COR-L47 (cell line): ENCODE data around the gene FAM72B.
"Not testable (repeated sequence)": the region's sequence is repeated elsewhere in the genome, so short reads cannot be mapped to it uniquely, and the experiment has no call there.

ENCODE experiments used
- DNase-seq: peaks from one replicate; lab custom pipeline; 2025; lab: John Stamatoyannopoulos, UW

The FAM72B gene

DNA sequence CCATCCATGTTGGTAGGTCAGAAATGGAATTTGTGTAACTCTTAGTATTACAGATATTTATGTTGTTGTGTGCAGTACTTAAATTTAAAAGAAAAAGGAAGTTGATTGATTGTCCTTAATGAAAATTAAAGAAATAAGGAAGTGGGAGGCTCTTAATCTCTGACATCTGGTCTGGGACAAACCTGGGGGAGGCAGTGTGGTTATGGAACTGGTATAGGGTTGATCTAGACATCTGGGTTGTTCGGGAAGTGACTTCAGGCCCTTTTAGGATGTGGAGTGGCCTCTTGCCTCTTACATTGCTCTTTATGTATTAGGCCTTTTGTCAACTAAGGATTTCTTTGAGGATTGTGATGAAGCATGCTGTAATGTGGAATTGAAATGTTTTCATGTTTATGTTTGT, 16.1 kb upstream of the FAM72B start:
- DNase-seq, result not testable (repeated sequence)

- DNase-seq, result not testable (repeated sequence)
Observed at GRCh38 chr1:121199763-121200162, 15.6 kb upstream of the FAM72B start.

DNA sequence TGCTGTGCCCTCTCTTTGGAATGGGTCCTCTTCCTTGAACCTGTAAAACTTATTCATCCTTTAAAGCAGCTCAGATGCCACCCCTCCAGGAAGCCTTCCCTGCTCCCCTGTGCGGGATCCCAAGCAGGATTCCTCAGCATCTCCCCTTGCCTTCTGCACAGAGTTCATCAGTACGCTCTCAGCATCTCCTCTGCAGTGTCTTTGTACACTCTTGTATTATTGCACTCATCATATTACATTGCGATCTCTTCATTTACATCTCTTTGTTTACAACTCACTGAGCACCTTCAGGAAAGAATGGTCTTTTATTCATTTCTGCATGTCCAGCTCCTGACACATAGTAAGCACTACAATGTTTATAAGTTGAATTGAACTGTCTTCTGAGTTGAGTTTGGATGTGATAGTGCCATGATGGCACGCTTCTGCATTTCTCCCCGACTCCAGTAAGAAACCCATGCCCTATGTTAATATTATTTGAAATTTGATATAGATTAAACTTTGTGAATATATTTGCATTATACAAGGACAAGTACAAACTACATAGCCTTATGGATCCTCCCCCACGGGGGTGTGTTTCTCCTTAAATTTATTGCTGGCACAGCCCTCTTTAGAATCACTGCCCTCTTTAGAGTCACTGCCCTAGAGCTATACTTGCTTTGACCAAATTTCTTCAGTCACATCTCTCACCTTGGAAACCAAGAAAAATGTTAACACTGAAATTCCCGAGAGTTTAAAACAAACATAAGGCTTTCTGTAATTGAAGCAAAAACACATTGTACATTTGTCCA, 13.1 kb upstream of the FAM72B start:
- DNase-seq, result not testable (repeated sequence)

DNA sequence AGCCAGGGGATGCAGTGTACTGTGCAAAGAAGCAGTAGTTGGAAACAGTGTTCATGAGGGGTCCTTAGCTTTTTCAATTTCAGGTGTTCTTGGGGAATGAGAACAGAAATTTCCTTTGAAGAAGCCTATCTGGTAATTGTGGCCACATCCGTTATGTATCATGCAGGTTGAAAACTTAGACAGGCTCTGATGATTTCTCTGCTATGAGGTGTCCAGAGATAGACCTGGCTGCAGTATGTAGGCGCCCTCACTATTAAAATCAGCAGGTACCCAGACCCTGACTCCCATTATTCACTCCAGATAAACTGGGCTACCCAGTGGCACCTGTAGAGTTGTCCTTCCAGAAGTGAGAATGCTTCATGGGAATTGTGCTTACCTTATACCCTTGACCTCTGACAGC, 8.4 kb upstream of the FAM72B start:
- DNase-seq, result not testable (repeated sequence)

DNA sequence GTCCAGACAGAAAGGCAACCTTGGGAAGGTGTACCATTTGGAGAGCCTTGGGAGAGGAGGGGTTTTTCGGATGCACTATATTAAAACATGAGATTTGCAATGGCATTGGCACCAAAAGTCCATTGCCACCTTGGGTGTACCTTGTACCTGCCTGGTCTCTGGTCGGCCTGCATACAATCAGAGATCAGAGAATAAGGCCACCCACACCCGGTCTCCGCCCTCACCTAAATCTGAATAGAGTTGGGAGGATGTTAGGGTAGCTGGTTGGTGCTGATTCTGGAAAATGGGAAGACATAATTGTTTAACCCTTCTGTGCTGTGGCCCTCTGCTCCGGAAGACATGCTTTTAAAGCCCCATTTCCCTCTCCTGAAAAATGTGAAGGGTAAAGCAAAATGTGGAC, 3.8 kb upstream of the FAM72B start:
- not testable (repeated sequence) for DNase-seq

- not testable (repeated sequence) for DNase-seq
Observed at GRCh38 chr1:121186191-121186590, 2.1 kb upstream of the FAM72B start.

DNA sequence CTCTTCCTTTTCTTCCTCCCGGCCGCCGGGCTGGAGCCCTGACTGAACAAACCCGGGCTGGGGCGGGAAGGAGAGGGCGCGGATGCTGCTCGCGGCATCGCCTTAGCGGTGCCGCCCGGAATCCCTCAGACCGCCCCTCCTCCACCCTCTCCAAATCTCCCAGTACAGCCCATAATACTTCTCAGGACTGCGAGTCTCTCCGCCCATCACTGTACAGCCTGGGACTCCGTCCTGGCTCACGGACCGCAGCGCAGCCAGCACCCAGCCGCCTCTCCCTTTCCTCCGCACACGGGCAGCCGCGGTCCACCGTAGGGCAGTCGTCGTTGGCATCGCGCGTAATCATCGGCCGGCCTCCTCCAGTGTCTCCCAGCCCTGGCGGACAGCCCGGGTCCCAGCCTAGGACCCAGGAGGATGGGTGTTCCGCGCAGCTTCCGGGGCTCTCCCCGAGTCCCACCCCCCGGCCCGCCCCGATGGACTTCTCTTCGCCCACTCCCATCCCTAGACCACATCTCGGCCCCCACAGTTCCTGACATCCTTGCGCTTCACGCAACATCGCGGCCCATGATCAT, 1.1 kb upstream of the FAM72B start:
- DNase-seq, result not testable (repeated sequence)

GRCh38 chr1:121183867-121184266, 273 bp downstream of the FAM72B start:
- not testable (repeated sequence) for DNase-seq

- DNase-seq, result not testable (repeated sequence)
Observed at GRCh38 chr1:121178197-121178596, 5.9 kb downstream of the FAM72B start.

DNA sequence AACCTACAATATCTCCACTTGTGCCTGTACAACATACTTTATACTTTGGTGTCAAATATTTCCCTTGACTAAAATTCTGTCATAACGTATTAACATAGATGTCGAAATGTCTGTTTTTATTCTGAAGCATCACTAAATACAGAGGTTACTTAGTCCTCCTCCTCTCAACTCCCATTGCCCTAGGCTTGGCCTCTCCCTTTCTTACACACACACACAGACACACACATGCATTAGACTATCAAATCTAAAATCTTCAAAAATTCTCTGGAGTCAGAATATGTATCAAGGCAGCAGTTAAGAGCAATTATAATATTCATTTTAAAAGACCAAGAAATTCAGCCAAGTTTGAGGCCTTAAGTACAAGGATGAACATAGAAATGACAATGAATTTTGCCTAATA, 7.5 kb downstream of the FAM72B start:
- not testable (repeated sequence) for DNase-seq

GRCh38 chr1:121168152-121168668, 15.9 kb downstream of the FAM72B start:
- not testable (repeated sequence) for DNase-seq

GRCh38 chr1:121167225-121167738, 16.9 kb downstream of the FAM72B start:
- not testable (repeated sequence) for DNase-seq

DNA sequence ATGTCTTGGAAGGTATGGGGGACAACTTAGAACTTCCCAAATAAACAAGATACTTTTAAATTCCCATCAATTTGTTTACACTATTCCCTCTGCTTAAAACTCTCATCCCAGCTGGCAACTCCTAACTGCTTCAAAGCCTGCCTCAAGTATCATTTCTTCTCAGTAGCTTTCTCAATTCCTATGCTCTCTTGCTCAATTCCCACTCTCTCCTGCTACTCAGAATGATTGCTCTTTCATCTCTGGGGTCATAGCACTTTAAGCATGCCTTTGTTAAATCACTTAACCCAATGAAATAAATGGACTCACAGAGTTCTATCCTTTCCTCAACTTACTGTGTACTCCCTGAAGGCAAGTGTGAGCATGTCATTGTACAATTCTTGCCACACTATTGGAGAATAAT, 18.8 kb downstream of the FAM72B start:
- DNase-seq, result not testable (repeated sequence)

GRCh38 chr1:121163850-121164757, 20.0 kb downstream of the FAM72B start:
- DNase-seq, result not testable (repeated sequence)

DNA sequence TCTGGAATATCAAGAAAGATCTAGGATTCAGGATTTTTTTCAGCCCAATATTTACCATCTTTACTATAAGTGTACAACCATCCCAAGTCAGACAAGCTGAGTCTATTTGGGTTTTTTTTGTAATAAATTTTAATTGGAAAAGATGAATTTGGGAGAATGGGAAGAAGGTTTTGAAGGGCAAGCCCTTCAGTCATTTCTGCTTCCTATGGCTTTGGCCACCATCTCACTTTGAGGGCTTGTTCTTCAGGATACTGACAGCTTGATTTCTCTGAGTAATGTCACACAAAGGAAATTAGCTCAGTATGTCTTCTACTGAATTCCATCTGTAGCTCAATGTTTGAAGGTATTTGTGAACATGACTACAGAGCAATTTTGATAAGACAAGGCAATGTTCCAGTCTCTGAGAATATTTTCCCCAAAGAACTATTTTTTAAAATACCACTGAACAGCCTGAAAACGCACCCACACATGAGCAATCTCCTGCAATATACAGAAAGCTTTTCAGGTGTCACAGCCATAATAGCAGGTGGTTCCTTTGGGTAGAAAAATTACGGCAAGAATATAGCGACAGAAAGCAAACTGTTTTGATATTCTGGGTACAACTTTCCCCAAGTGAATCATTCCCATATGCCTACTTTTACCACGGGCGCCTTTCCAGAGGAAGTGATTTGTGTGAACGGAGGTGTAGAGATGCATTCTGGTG, 22.8 kb downstream of the FAM72B start:
- DNase-seq, result not testable (repeated sequence)

GRCh38 chr1:121160118-121160517, 24.0 kb downstream of the FAM72B start:
- not testable (repeated sequence) for DNase-seq

GRCh38 chr1:121157609-121158008, 26.5 kb downstream of the FAM72B start:
- not testable (repeated sequence) for DNase-seq

- DNase-seq, result not testable (repeated sequence)
Observed at GRCh38 chr1:121156958-121157603, 27.1 kb downstream of the FAM72B start.

DNA sequence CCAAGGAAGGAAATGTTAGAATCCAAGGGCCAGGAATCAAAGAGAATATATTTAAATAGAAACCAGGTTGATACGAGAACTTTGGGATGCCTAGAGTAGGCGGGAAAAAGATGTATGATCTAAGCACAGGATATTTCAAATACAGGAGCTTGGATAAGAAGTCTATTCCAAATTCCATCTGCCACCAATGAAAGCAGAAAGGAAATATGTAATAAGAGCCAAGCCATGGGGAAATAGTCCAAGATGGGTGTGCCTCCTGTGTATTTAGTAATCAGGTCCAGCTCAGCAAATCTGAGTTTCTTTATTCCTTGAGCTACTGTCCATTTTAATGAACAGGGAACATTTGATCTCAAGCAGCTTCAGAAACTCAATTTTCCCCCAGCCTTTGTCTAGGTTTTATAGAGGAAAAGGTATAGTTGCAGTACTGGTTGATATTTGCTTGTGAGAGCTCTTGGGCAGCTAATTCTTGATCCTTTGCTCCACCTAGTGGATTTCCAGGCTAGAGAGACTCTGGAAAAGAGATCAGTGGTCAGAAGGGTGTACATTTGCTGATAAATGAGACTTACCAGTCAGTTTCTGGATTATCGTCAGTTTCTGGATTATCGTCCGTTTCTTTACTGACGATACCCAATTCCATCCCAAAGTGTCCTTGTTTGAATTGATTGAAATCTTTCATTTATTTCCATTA, 28.3 kb downstream of the FAM72B start:
- DNase-seq, result not testable (repeated sequence)

GRCh38 chr1:121154811-121155210, 29.3 kb downstream of the FAM72B start:
- not testable (repeated sequence) for DNase-seq
